Hepatocyte (in vitro differentiated cells): ENCODE results near the gene RAB5IF.

Experiments
- CTCF ChIP-seq: fragments of 200-600 bp; sonication (generic); IDR thresholded peaks from 2 replicates; pipeline ENCODE4 v1.5.1; 2016; ENCODE audit warnings: antibody characterized with exemption, mild to moderate bottlenecking; ENCODE audit not compliant: poor library complexity
- EZH2 ChIP-seq: fragments of 200-600 bp; sonication (generic); IDR thresholded peaks from 2 replicates; pipeline ENCODE4 v1.6.1; 2016; ENCODE audit warnings: antibody characterized with exemption, mild to moderate bottlenecking, borderline replicate concordance

- TF ChIP-seq CTCF (no peak), EZH2 (no peak)
Measured at GRCh38 chr20:36656733-36657132, 51.2 kb downstream of the RAB5IF start.
